Vagina (tissue), 2 donors: Measurements from ENCODE around the gene ACTL8.

ENCODE experiments used
- CTCF ChIP-seq, 3 experiments: fragments of 450-650 bp in 2 of 3; fragments of 200-600 bp in 1 of 3; sonication (generic) in 1 of 3; IDR thresholded peaks; one replicate each; pipeline ENCODE4 v1.5.1; 2017 to 2019; ENCODE audit warnings: antibody characterized with exemption in 3 of 3, mild to moderate bottlenecking in 2 of 3, moderate library complexity in 2 of 3
- POLR2A ChIP-seq, 2 donors: fragments of 450-650 bp; IDR thresholded peaks; one replicate each; pipeline ENCODE4 v1.6.1; 2017; ENCODE audit warnings: antibody characterized with exemption in 2 of 2, mild to moderate bottlenecking in 2 of 2, moderate library complexity in 2 of 2
- POLR2AphosphoS5 ChIP-seq, 2 donors: sonication (generic); formaldehyde crosslinking; IDR thresholded peaks; one replicate each; pipeline ENCODE4 v1.9.0; 2017; ENCODE audit warnings: antibody characterized with exemption in 2 of 2, mild to moderate bottlenecking in 2 of 2, low read depth in 1 of 2; ENCODE audit not compliant: insufficient read depth in 1 of 2

GRCh38 chr1:17798011-17798410 lies 42.9 kb downstream of the ACTL8 start:
- TF ChIP-seq CTCF (IDR thresholded peaks at IDR 0.05) (no peak), POLR2A (IDR thresholded peaks at IDR 0.05) (no peak), POLR2AphosphoS5 (IDR thresholded peaks at IDR 0.05; ENCODE audit: insufficient read depth in 1 of 2, low read depth in 1 of 2) (no peak)
